ENCODE measurements around the gene NUP98. TPM values are rescaled to one million over a fixed set of nuclear protein-coding genes. Genes with fewer than 3 reads are reported as not detected.

NUP98 gene
- total and polyA plus RNA-seq, 2 experiments from 2014 or later = 20.4 to 110 TPM

DNA sequence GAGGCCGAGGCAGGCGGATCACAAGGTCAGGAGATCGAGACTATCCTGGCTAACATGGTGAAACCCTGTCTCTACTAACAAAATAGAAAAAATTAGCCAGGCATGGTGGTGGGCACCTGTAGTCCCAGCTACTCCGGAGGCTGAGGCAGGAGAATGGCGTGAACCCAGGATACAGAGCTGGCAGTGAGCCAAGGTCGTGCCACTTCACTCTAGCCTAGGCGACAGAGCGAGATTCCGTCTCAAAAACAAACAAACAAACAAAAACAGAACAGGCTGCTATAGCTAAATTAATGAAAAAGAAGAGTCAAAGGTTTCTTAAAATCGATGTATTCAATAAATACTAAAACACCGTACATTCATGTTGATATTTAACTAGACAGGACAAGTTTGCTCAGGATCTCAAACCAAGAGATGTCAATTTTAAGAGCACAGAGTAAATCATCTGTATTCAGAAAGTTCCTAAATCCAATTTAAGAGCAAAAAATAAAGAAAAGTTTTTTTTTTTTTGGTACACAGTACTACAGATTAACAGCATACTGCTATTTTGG lies 59.9 kb downstream of the NUP98 start:
- peaks cover 42% of the 10 kb centered on the region for H3K36me3 ChIP-seq
- H3K4me3 ChIP-seq = no peak overlapping the region
- TF ChIP-seq, protein P1, sequence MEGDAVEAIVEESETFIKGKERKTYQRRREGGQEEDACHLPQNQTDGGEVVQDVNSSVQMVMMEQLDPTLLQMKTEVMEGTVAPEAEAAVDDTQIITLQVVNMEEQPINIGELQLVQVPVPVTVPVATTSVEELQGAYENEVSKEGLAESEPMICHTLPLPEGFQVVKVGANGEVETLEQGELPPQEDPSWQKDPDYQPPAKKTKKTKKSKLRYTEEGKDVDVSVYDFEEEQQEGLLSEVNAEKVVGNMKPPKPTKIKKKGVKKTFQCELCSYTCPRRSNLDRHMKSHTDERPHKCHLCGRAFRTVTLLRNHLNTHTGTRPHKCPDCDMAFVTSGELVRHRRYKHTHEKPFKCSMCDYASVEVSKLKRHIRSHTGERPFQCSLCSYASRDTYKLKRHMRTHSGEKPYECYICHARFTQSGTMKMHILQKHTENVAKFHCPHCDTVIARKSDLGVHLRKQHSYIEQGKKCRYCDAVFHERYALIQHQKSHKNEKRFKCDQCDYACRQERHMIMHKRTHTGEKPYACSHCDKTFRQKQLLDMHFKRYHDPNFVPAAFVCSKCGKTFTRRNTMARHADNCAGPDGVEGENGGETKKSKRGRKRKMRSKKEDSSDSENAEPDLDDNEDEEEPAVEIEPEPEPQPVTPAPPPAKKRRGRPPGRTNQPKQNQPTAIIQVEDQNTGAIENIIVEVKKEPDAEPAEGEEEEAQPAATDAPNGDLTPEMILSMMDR (IDR thresholded peaks at IDR 0.05; ENCODE audit: low read depth, low read length) = no peak
- no peak for DNase-seq (ENCODE audit: low read depth in 1 of 2, low spot score in 1 of 2)
- no peaks in the 10 kb centered on the region for H3K27me3 ChIP-seq
- H3K4me1 ChIP-seq (ENCODE audit: low read depth) = no peaks in the 10 kb centered on the region
- H3K9me3 ChIP-seq (ENCODE audit: low read depth) = no peaks in the 10 kb centered on the region
- no peak overlapping the region for H3K27ac ChIP-seq

DNA sequence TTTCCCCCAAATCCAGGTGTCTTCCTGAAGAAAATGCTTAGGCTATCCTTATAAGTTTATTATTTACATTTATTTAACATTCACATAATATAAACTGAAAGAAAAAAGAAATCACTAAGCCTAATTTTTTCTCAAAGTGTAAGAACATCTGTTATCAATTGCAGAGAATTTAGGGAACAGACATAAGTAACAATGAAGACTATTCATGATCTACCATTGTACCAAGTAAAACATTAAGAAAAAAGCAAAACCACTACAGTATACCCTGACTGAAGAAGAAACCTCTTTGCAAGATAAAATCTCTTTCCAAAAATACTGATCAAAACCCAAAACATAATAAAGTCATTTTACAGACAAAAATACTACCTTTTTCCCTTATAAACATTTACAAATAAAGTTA lies 60.5 kb downstream of the NUP98 start:
- Histone ChIP-seq H3K27me3 (no peaks in the 10 kb centered on the region), H3K27ac (no peak overlapping the region), H3K4me1 (ENCODE audit: low read depth) (no peaks in the 10 kb centered on the region), H3K4me3 (no peak overlapping the region), H3K9me3 (ENCODE audit: low read depth) (no peaks in the 10 kb centered on the region), H3K36me3 (peaks cover 45% of the 10 kb centered on the region)
- DNase-seq (ENCODE audit: low read depth in 1 of 2, low spot score in 1 of 2) = no peak
- TF ChIP-seq, protein P1 (IDR thresholded peaks at IDR 0.05; ENCODE audit: low read depth, low read length) = no peak

DNA sequence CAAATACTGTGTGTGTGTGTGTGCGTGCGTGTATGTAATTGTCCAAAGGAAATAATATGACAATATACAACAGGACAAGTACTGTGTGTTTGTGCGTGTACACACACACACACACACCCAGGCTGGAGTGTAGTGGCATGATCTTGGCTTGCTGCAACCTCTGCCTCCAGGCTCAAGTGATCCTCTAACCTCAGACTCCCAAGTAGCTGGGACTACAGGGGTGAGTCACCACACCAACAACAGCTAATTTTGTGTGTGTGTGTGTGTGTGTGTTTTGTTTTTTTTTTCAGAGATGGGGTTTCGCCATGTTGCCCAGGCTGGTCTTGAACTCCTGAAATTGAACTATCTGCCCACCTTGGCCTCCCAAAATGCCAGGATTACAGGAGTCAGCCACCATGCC lies 61.5 kb downstream of the NUP98 start:
- H3K9me3 ChIP-seq (ENCODE audit: low read depth) = no peaks in the 10 kb centered on the region
- peaks cover 50% of the 10 kb centered on the region for H3K36me3 ChIP-seq
- H3K4me1 ChIP-seq (ENCODE audit: low read depth) = no peaks in the 10 kb centered on the region
- no peak overlapping the region for H3K4me3 ChIP-seq
- no peak overlapping the region for H3K27ac ChIP-seq
- H3K27me3 ChIP-seq = no peaks in the 10 kb centered on the region
- peak in 1 of 2 donors; percentile 19 for DNase-seq (ENCODE audit: low read depth in 1 of 2, low spot score in 1 of 2)
- TF ChIP-seq, protein P1 (IDR thresholded peaks at IDR 0.05; ENCODE audit: low read depth, low read length) = no peak

DNA sequence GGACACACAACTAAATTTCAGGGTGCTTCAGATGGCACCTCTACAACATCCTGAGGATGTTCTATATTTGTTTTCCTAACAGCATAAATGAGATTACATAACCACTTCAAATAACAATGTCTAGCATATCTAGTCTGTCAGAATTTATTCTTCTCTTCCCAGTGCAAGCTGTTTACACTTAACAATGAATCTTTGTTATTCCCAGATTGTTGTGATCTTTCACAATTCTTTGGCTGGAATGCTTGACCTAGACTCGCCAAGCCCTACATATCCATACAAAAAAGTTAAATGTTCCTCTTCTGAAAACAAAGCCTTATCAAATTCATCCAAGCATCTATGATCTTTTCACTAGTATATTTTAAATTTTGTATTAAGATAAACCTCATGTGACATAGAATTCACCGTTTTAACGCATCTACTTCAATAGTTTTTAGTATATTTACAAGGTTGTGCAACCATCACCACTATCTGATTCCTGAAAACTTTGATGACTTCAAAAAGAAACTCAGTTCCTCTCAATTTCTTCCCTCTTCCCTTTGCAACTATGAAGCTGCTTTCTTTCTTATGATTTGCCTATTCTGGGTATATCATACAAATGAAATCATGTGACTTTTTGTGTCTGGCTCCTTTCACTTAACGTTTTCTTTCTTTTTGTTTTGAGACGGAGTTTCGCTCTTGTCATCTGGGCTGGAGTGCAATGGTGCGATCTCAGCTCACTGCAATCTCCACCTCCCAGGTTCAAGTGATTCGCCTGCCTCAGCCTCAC lies 64.5 kb downstream of the NUP98 start:
- peak in 1 of 2 donors; percentile 61 for DNase-seq (ENCODE audit: low read depth in 1 of 2, low spot score in 1 of 2)
- H3K36me3 ChIP-seq = peaks cover 54% of the 10 kb centered on the region
- H3K4me3 ChIP-seq = no peak overlapping the region
- H3K4me1 ChIP-seq (ENCODE audit: low read depth) = no peaks in the 10 kb centered on the region
- TF ChIP-seq, protein P1 (IDR thresholded peaks at IDR 0.05; ENCODE audit: low read depth, low read length) = no peak
- no peaks in the 10 kb centered on the region for H3K9me3 ChIP-seq (ENCODE audit: low read depth)
- no peaks in the 10 kb centered on the region for H3K27me3 ChIP-seq
- H3K27ac ChIP-seq = no peak overlapping the region

DNA sequence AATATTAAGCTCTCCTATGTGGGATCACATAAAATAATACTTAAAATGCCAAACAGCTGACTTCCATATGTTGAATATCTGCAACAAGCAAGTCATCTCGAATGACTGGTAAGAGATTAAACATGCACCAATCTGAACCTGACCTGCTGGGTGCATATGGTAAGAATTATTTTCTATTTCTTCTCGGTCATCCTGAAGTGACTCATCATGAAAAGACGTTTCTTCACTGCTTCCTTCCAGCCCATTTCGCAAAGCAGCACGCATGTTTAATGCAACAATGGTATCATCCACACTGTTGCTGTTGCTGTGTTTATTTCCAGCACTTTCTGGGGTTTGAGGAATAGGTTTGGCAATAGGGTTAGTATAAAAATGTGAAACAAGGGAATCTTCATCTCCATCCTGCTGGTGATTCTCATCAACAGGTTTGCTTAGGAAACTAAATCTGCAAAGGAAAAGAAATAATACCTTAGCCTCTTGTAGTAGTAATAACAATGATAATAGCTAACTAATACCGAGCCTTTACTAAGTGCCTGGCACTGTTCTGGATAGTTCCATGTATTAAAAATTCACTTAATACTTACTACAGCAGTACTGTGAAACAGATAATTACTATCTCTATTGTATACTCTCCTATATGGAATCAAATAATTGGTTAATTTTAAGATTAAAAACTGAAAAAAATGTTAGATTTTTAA lies 74.2 kb downstream of the NUP98 start:
- no peaks in the 10 kb centered on the region for H3K9me3 ChIP-seq (ENCODE audit: low read depth)
- H3K27me3 ChIP-seq = no peaks in the 10 kb centered on the region
- peak in 1 of 2 donors; percentile 96 for DNase-seq (ENCODE audit: low read depth in 1 of 2, low spot score in 1 of 2)
- no peak overlapping the region for H3K27ac ChIP-seq
- H3K4me1 ChIP-seq (ENCODE audit: low read depth) = no peaks in the 10 kb centered on the region
- TF ChIP-seq, protein P1 (IDR thresholded peaks at IDR 0.05; ENCODE audit: low read depth, low read length) = no peak
- no peak overlapping the region for H3K4me3 ChIP-seq
- H3K36me3 ChIP-seq = peaks cover 76% of the 10 kb centered on the region

All from cardiac muscle cell (in vitro differentiated cells and primary cell).